G401 (cell line): Measurements from ENCODE around the gene DUSP16. TPM values are rescaled to one million over a fixed set of nuclear protein-coding genes. Genes with fewer than 3 reads are reported as not detected.

Experiments used
- DNase-seq: peaks from one replicate; pipeline ENCODE4 v3.0.0-alpha.2; 2015; ENCODE audit warnings: low spot score
- in situ Hi-C: cut with HindIII; loops from 2 replicates; pipeline ENCODE4 v1.10.0; 2016; ENCODE audit warnings: low sequenced_read_pairs, mixed read lengths
- total RNA-seq: library from RNA; depleted of rRNA; stranded (reverse); fragments of >200 nt; shearing (Covaris generic); gene quantifications from 2 replicates; pipeline ENCODE4 v1.2.3, GENCODE V29; 2014; rRNA removed

The DUSP16 gene
- total RNA-seq, 1 experiment from 2014 or later, result 29.6 TPM

- DNase-seq, result no peak
- in situ Hi-C loops, result no loop called here
Measured at GRCh38 chr12:12428961-12429657, 133.6 kb downstream of the DUSP16 start.

DNA sequence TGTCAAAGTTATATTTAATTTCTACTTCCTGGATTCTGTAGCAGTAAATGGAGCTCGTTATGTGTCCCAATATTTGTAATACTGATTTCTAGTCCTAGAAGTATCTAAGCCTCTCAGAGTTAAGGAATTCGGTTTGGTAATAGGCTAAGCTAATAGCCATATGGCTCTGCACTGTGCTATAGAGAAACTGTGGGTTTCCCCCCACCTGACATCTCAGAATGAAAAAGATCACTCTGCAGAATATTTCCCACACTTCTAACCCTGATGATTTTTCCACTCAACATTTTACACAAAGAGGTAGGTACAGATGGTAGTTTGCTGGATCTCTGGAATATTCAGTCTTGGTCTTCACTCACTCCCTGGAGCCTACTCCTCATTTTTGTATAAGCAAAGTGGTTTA is 134.6 kb downstream of the DUSP16 start:
- in situ Hi-C loops, result no loop called here

GRCh38 chr12:12427568-12427967 is 135.1 kb downstream of the DUSP16 start:
- in situ Hi-C loops, result no loop called here
- no peak for DNase-seq

More for the DNA sequence above, 134.6 kb downstream of the DUSP16 start:
- DNase-seq, result no peak

GRCh38 chr12:12425616-12426015 is 137.0 kb downstream of the DUSP16 start:
- DNase-seq, result no peak
- in situ Hi-C loops, result no loop called here

GRCh38 chr12:12425001-12425400 is 137.7 kb downstream of the DUSP16 start:
- in situ Hi-C loops, result no loop called here
- no peak for DNase-seq

Other genes with a start within 250 kb of the DUSP16 start
- 1.6 and 1.7 TPM in 2 replicates for gene MANSC1, start 212.6 kb downstream of the DUSP16 start, total RNA-seq
- gene BORCS5, start 205.8 kb downstream of the DUSP16 start, total RNA-seq, result 5.1 and 17.8 TPM in 2 replicates
- gene CREBL2, start 49.0 kb upstream of the DUSP16 start, total RNA-seq, result 7.8 and 19.0 TPM in 2 replicates
- gene GPR19, start 133.3 kb upstream of the DUSP16 start, total RNA-seq, result 1.0 and 1.3 TPM in 2 replicates
- gene CDKN1B, start 154.5 kb upstream of the DUSP16 start, total RNA-seq, result 65.6 and 81.7 TPM in 2 replicates
- 31.6 and 39.5 TPM in 2 replicates for gene APOLD1, start 222.8 kb upstream of the DUSP16 start, total RNA-seq